Urinary bladder (tissue), 4 donors: ENCODE measurements around the gene SBNO2. TPM values are rescaled to one million over a fixed set of nuclear protein-coding genes. Genes with fewer than 3 reads are reported as not detected.

Experiments used
- DNase-seq: peaks from one replicate; pipeline ENCODE4 v3.0.0-alpha.2; 2015; ENCODE audit errors: extremely low spot score
- H3K27ac ChIP-seq: one replicate; pipeline ENCODE4 v1.5.1; 2013; ENCODE audit warnings: low read depth, mild to moderate bottlenecking, moderate library complexity
- H3K36me3 ChIP-seq: one replicate; pipeline ENCODE4 v1.6.1; 2013; ENCODE audit warnings: mild to moderate bottlenecking, moderate library complexity; ENCODE audit not compliant: insufficient read depth
- H3K4me1 ChIP-seq: one replicate; pipeline ENCODE4 v1.6.1; 2013; ENCODE audit warnings: mild to moderate bottlenecking, moderate library complexity; ENCODE audit not compliant: insufficient read depth
- H3K4me3 ChIP-seq: one replicate; pipeline ENCODE4 v1.5.1; 2013; ENCODE audit warnings: low read depth, low read length
- WGBS: extraction: QIAGEN DNeasy Blood & Tissue Kit; methylation state at CpG from one replicate; pipeline ENCODE4 v1.1.7; 2013; 5-methylcytosine and 5-hydroxymethylcytosine counted together
- polyA plus RNA-seq: library from polyadenylated mRNA; stranded (reverse); fragments of 200-250 nt; gene quantifications from one replicate; pipeline ENCODE4 v1.2.3, GENCODE V29; 2013
- total RNA-seq: library from RNA; depleted of rRNA; stranded (reverse); fragments of >200 nt; gene quantifications from one replicate; pipeline ENCODE4 v1.2.3, GENCODE V29; 2014
- donor health status: healthy with polysubstance abuse.
- donor health status: healthy.

Gene SBNO2
- total and polyA plus RNA-seq, 2 donors: 7.6 to 44.8 TPM

- 94% methylated on average over 46 of the region's 46 CpGs for WGBS
- Histone ChIP-seq H3K36me3 (peaks cover 4% of the 10 kb centered on the region), H3K27ac (no peak overlapping the region), H3K4me3 (no peak overlapping the region), H3K4me1 (peaks cover 4% of the 10 kb centered on the region)
- no peak for DNase-seq
Observed at GRCh38 chr19:1156830-1157615, 17.0 kb downstream of the SBNO2 start.

DNA sequence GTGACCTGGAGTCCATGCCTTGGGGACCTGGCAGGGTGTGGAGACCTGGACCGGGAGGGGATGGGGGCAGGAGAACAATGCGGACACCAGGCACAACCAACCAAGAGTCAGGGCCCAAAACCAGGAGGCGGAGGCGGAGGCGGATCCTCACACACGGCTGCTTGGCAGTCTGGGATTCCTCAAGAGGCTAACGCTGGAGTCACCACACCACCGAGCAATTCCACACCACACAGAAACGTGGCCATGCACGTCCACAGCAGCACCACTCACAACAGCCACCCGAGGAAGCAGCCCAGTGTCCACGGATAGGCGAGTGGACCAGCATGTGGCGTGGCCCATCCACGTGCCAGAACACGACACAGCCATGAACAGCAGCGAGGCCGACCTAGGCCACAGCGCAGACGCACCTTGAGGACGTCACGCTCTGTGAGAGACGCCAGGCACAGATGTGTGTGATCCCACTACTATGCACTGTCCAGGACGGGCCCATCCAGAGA, 17.7 kb downstream of the SBNO2 start:
- peaks cover 4% of the 10 kb centered on the region for H3K36me3 ChIP-seq
- peaks cover 4% of the 10 kb centered on the region for H3K4me1 ChIP-seq
- no peak overlapping the region for H3K4me3 ChIP-seq
- no peak overlapping the region for H3K27ac ChIP-seq
- no peak for DNase-seq
- WGBS: 85% methylated on average over 24 of the region's 24 CpGs

DNA sequence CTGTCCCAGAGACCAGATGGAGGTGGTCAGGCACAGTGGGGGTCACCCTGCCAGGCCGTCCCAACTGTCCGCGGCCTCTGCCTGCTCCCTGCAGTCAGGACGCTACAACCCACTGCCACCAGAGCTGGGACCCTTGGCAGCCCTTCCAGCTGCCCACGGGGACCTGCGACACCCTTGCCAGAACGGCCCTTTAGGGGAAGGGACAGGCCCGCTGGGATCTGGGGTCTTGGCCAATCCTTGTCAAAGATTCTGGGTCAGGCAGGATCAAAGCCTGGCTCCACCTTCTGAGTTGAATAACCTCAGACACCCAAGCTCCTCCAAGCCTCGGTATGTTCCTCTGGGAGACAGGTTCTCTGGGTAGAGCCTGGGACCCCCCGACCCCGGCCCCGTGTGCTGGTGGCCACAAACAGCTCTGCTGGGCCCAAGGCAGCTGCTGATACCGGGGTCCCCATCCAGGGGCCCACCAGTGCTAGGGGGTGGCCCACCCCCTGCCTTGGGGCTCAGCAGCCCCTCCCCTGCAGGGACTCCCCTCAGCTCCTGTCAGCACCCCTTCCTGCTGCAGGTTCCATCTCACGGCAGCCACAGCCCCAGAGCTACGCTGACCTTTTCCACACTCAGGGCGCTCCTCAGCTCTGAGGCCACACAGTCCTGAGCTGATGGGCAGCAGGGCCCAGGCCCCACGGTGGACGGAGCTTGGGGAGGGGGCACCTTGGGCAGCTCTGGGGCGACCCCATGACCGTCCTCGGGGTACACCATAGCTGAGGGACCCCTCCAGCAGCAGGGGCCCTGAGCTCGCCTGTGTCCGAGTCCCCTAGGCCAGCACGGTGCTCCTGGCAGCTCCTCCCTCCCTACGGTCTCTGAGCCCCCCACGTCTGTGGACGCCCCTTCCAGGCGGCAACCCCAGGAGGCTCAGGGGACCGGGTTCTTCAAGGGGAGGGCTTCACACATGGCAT, 18.4 kb downstream of the SBNO2 start:
- Histone ChIP-seq H3K4me1 (peaks cover 4% of the 10 kb centered on the region), H3K36me3 (peaks cover 4% of the 10 kb centered on the region), H3K27ac (peak overlapping the region; percentile 95), H3K4me3 (no peak overlapping the region)
- 76% methylated on average over 29 of the region's 29 CpGs for WGBS
- no peak for DNase-seq

DNA sequence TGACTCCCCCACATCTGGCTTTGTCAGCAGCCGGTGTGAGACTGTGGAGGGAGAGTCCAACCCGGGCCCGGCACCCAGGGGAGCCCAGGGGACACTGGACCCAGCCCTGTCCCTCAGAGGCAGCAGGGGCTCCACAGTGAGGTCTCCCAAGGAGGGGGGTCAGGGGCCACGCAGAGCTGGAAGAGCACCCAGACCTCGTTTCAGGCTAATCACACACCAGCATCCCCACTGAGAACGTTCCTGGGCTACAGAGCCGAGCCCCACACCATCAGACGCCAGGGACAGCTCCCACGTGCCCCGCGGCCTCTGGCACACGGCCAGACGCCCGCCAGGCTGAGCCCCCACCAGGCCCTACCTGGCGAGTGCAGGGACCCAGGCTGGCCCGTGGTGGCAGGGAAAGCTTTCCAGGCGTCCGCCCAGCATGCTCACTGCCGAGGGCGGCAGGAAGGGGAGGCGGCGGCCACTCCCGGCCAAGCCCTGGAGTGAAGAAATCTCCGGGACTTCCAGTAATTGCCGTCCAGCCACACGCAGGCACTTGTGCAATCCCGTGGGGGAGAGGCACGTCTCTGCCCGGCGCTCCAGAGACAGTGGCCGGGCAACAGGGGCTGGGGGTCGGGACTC, 19.2 kb downstream of the SBNO2 start:
- WGBS: 32% methylated on average over 32 of the region's 32 CpGs
- DNase-seq: no peak
- Histone ChIP-seq H3K27ac (peak overlapping the region; percentile 95), H3K4me1 (peaks cover 4% of the 10 kb centered on the region), H3K4me3 (no peak overlapping the region), H3K36me3 (peaks cover 4% of the 10 kb centered on the region)

- DNase-seq: no peak
- Histone ChIP-seq H3K27ac (peak overlapping the region; percentile 60), H3K4me3 (no peak overlapping the region), H3K4me1 (peaks cover 4% of the 10 kb centered on the region), H3K36me3 (peaks cover 4% of the 10 kb centered on the region)
- 92% methylated on average over 58 of the region's 58 CpGs for WGBS
Observed at GRCh38 chr19:1153891-1154730, 20.0 kb downstream of the SBNO2 start.

DNA sequence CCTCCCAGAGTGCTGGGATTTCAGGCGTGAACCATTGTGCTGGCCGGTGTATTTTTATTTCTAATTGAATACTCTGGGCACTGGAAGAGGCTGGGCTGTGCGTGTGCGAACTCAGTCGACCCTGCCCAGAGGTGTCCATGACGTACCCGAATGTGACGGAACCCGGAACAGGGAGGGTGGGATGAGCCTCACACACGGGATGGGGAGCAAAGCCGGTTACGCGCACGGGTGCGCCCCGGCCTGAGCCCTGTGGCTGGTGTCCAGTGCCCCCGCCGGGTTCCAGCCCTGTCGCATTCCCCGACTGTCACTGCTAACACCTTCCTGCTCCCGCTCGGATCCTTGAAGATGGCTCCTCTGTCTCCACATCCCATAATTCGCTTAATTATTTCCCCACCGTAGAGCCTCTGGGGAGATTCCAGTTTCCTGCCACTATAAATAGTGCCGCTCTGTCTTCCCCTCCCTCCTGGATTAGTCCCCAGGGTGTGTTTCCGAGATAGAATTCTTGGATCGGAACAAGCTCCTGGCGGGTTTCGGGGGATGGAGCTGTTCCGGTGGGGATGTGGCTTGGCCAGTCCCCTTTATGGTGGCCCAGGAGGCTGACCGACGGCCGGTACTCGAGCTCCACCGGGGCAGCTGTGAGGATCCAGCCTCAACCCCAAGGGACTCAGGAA, 22.0 kb downstream of the SBNO2 start:
- peaks cover 2% of the 10 kb centered on the region for H3K36me3 ChIP-seq
- 66% methylated on average over 35 of the region's 35 CpGs for WGBS
- no peak for DNase-seq
- no peak overlapping the region for H3K4me3 ChIP-seq
- no peak overlapping the region for H3K27ac ChIP-seq
- H3K4me1 ChIP-seq: peaks cover 4% of the 10 kb centered on the region

DNA sequence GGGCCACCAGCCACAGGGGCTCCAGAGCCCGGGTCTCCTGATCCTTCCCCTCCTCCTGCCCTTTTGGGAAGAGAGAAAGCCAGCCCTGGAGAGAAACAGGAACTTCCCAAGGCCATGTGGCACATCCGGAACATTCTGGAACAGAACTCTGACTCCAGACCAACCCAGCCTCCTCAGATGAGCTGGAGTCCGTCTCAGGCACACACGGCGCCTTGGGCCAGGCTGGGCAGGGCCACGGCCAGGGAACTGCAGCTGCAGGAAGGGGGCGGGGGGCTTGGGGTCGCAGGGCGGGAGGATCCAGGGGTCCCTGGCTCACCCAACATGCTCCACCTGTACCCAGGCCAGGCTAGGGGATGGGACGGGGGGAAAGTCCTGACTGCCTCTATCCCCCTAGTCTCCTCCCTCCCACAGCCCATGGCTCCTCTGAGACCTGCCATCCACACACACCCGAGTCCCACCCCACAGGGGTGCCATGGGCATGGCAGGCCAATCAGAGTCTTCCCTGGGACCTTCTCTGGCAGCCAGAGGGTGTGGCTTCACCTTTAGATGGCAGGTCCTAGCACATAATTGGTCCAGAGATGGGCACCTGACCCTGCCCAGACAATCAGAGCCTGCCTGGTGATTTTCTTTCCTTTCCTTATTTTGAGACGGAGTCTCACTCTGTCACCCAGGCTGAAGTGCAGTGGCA, 22.9 kb downstream of the SBNO2 start:
- Histone ChIP-seq H3K4me3 (no peak overlapping the region), H3K27ac (peak overlapping the region; percentile 39), H3K36me3 (peaks cover 2% of the 10 kb centered on the region), H3K4me1 (peaks cover 4% of the 10 kb centered on the region)
- DNase-seq: no peak
- WGBS: 92% methylated on average over 12 of the region's 12 CpGs

DNA sequence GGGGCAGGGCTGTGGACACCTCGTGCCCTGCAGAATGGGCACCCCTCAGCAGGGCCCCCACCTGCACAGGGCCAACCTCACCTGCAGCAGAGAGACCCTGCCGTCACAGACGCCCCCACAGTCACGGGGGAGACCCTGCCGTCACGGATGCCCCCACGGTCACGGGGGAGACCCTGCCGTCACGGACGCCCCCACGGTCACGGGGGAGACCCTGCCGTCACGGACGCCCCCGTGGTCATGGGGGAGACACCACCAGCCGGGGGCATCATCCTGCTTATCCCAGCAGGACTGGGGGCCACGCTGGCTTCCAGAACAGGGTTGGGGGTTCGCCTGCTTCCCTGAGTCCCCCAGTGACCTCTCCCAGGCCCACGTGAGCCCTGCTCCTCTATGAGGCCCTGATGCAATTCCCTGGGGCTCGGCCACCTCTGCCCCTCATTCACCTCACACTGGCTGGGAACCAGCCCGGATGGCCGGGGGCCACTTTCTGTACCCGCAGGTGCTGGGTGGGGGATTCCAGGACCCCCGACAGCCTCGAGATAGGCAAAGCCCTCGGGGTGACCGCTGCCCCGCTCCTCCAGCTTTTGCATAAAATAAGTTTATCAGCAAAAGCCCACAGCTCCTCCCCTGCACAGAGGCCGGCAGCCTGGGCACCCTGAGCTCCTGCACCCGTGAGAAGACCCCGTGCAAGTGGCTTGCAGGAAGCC, 23.6 kb downstream of the SBNO2 start:
- 92% methylated on average over 33 of the region's 33 CpGs for WGBS
- DNase-seq: no peak
- H3K4me3 ChIP-seq: no peak overlapping the region
- no peak overlapping the region for H3K27ac ChIP-seq
- H3K4me1 ChIP-seq: peaks cover 4% of the 10 kb centered on the region
- H3K36me3 ChIP-seq: peaks cover 2% of the 10 kb centered on the region

GRCh38 chr19:1149259-1150045, 24.6 kb downstream of the SBNO2 start:
- no peak for DNase-seq
- 95% methylated on average over 39 of the region's 39 CpGs for WGBS
- Histone ChIP-seq H3K4me3 (no peak overlapping the region), H3K4me1 (no peaks in the 10 kb centered on the region), H3K27ac (no peak overlapping the region), H3K36me3 (peaks cover 2% of the 10 kb centered on the region)

GRCh38 chr19:1147934-1148549, 26.0 kb downstream of the SBNO2 start:
- Histone ChIP-seq H3K4me1 (no peaks in the 10 kb centered on the region), H3K27ac (no peak overlapping the region), H3K4me3 (no peak overlapping the region), H3K36me3 (no peaks in the 10 kb centered on the region)
- WGBS: 89% methylated on average over 15 of the region's 15 CpGs
- no peak for DNase-seq
